ENCODE results near the gene IL9.

Gene IL9
- total RNA-seq: 0 to 0.07 reads per million in 2 donors

GRCh38 chr5:135895474-135896006, at the start of gene IL9:
IL9 (minus strand) TSS chr5:135895841; CDS start chr5:135895816, 25 bp downstream.
- no peak for DNase-seq

GRCh38 chr5:135944967-135945560, 49.4 kb upstream of the IL9 start:
- peak in 1 of 5 experiments; percentile 53 for DNase-seq

- DNase-seq: no peak
These were observed 48.9 kb upstream of the IL9 start for GRCh38 chr5:135944564-135944963.

- DNase-seq: no peak
These were observed 46.6 kb upstream of the IL9 start for GRCh38 chr5:135942202-135942771.

GRCh38 chr5:135941711-135942110, 46.1 kb upstream of the IL9 start:
- DNase-seq: no peak

- no peak for DNase-seq
These were observed 41.7 kb upstream of the IL9 start for GRCh38 chr5:135937245-135937911.

- DNase-seq: no peak
These were observed 39.3 kb upstream of the IL9 start for GRCh38 chr5:135934939-135935338.

GRCh38 chr5:135930949-135931295, 35.3 kb upstream of the IL9 start:
- no peak for DNase-seq

GRCh38 chr5:135930029-135930948, 34.6 kb upstream of the IL9 start:
- DNase-seq: no peak

GRCh38 chr5:135921388-135921787, 25.7 kb upstream of the IL9 start:
- no peak for DNase-seq

GRCh38 chr5:135920199-135920598, 24.6 kb upstream of the IL9 start:
- no peak for DNase-seq

- DNase-seq: peak in 1 of 5 experiments; percentile 57
These were observed 21.1 kb upstream of the IL9 start for GRCh38 chr5:135916638-135917263.

- DNase-seq: no peak
These were observed 19.9 kb upstream of the IL9 start for GRCh38 chr5:135915466-135916001.

- DNase-seq: peak in 1 of 5 experiments; percentile 81
These were observed 18.3 kb upstream of the IL9 start for GRCh38 chr5:135913713-135914626.

GRCh38 chr5:135905144-135905543, 9.5 kb upstream of the IL9 start:
- DNase-seq: no peak

GRCh38 chr5:135901633-135902032, 6.0 kb upstream of the IL9 start:
- no peak for DNase-seq

- no peak for DNase-seq
These were observed 4.6 kb upstream of the IL9 start for GRCh38 chr5:135900276-135900675.

GRCh38 chr5:135898651-135899050, 3.0 kb upstream of the IL9 start:
- DNase-seq: no peak

GRCh38 chr5:135894789-135895188, 852 bp downstream of the IL9 start:
- no peak for DNase-seq

GRCh38 chr5:135894276-135894675, 1.4 kb downstream of the IL9 start:
- no peak for DNase-seq

GRCh38 chr5:135891791-135892190, 3.9 kb downstream of the IL9 start:
- no peak for DNase-seq

Measured in T-helper 2 cell (primary cell).